HepG2 (cell line): ENCODE data around the gene LHB. TPM values are rescaled to one million over a fixed set of nuclear protein-coding genes. Genes with fewer than 3 reads are reported as not detected.

Experiments
- ARID3A ChIP-seq: IDR thresholded peaks from 2 replicates; pipeline ENCODE4 v1.6.1; 2012; ENCODE audit warnings: low read depth, low read length, improper control_type of control experiment
- CEBPZ ChIP-seq: IDR thresholded peaks from 2 replicates; pipeline ENCODE4 v1.6.1; 2012; ENCODE audit warnings: low read length, improper control_type of control experiment
- CSRNP1 ChIP-seq: sonication (generic); formaldehyde crosslinking; IDR thresholded peaks from 2 replicates; pipeline ENCODE4 v1.8.1; 2023; ENCODE audit warnings: mild to moderate bottlenecking, missing genetic modification reagents
- EP300 ChIP-seq, 3 experiments: sonication (generic) in 1 of 3; formaldehyde crosslinking in 1 of 3; IDR thresholded peaks; 2 replicates each; pipeline versions ENCODE4 v1.5.1 to v1.6.1; 2011 to 2020; ENCODE audit warnings: low read depth in 2 of 3, low read length in 2 of 3, borderline replicate concordance in 1 of 3, improper control_type of control experiment in 1 of 3, mild to moderate bottlenecking in 1 of 3, missing genetic modification reagents in 1 of 3, moderate library complexity in 1 of 3
- FIP1L1 ChIP-seq: fragments of 200-400 bp; formaldehyde crosslinking; IDR thresholded peaks from 2 replicates; pipeline ENCODE4 v1.6.1; 2018; ENCODE audit warnings: low read depth, mild to moderate bottlenecking, low read length, moderate library complexity, borderline replicate concordance; ENCODE audit not compliant: insufficient read depth
- FOXM1 ChIP-seq: sonication (generic); formaldehyde crosslinking; IDR thresholded peaks from 2 replicates; pipeline ENCODE4 v1.5.0; 2020; ENCODE audit warnings: missing genetic modification reagents
- KDM2A ChIP-seq: sonication (generic); formaldehyde crosslinking; IDR thresholded peaks from 2 replicates; pipeline ENCODE4 v1.4.0; 2020; ENCODE audit warnings: low read depth, missing genetic modification reagents, borderline replicate concordance
- KLF6 ChIP-seq: IDR thresholded peaks from 2 replicates; pipeline ENCODE4 v1.8.0; 2016; ENCODE audit warnings: missing biosample characterization, missing genetic modification reagents
- MLX ChIP-seq: IDR thresholded peaks from 2 replicates; pipeline ENCODE4 v1.6.1; 2016
- MYC ChIP-seq: sonication (generic); formaldehyde crosslinking; IDR thresholded peaks from 2 replicates; pipeline ENCODE4 v1.9.0; 2021; ENCODE audit warnings: missing genetic modification reagents, borderline replicate concordance
- NFE2L1 ChIP-seq: sonication (generic); formaldehyde crosslinking; IDR thresholded peaks from 2 replicates; pipeline ENCODE4 v1.4.0; 2020; ENCODE audit warnings: missing genetic modification reagents, mild to moderate bottlenecking, borderline replicate concordance
- POLR2AphosphoS2 ChIP-seq: IDR thresholded peaks from 2 replicates; pipeline ENCODE4 v1.6.1; 2011; ENCODE audit warnings: low read depth, low read length, improper control_type of control experiment
- RFX1 ChIP-seq: fragments of 450-650 bp; IDR thresholded peaks from 2 replicates; pipeline ENCODE4 v1.6.1; 2017
- SIN3B ChIP-seq: fragments of 150-350 bp; IDR thresholded peaks from 2 replicates; pipeline ENCODE4 v1.6.1; 2014; ENCODE audit warnings: low read length
- SMAD9 ChIP-seq: sonication (generic); formaldehyde crosslinking; IDR thresholded peaks from 2 replicates; pipeline ENCODE4 v1.5.1; 2020; ENCODE audit warnings: mild to moderate bottlenecking, missing genetic modification reagents
- SPEN ChIP-seq: sonication (generic); formaldehyde crosslinking; IDR thresholded peaks from 2 replicates; pipeline ENCODE4 v1.5.1; 2020; ENCODE audit warnings: low read depth, mild to moderate bottlenecking, missing genetic modification reagents
- SRSF1 ChIP-seq: fragments of 200-400 bp; formaldehyde crosslinking; optimal IDR thresholded peaks from 2 replicates; pipeline ENCODE3; 2017; ENCODE audit warnings: mild to moderate bottlenecking, low read depth, low read length, moderate library complexity
- ZBTB25 ChIP-seq: IDR thresholded peaks from 2 replicates; pipeline ENCODE4 v1.6.1; 2018; ENCODE audit warnings: missing genetic modification reagents
- ZC3H4 ChIP-seq: sonication (generic); formaldehyde crosslinking; IDR thresholded peaks from 2 replicates; pipeline ENCODE4 v1.4.0; 2020; ENCODE audit warnings: missing genetic modification reagents, borderline replicate concordance
- ZNF333 ChIP-seq: sonication (generic); formaldehyde crosslinking; IDR thresholded peaks from 2 replicates; pipeline ENCODE4 v1.4.0; 2020; ENCODE audit warnings: mild to moderate bottlenecking, missing genetic modification reagents, borderline replicate concordance
- polyA plus RNA-seq, 8 experiments: library from polyadenylated mRNA; depleted of rRNA in 3 of 8; stranded (reverse) in 7 of 8; unstranded in 1 of 8; fragments of >200 nt; fragmentation: Illumina TruSeq in 4 of 8; extraction: Trizol in 4 of 8; gene quantifications; 2 replicates each; pipeline versions ENCODE4 v1.2.1 to v1.2.3, GENCODE V29; 2011 to 2016; ENCODE audit warnings: low read depth in 4 of 8, missing spikeins in 1 of 8, mixed read lengths in 1 of 8; ENCODE audit not compliant: insufficient read depth in 1 of 8
- total RNA-seq, 5 experiments: library from RNA; depleted of rRNA; stranded (reverse); fragments of >200 nt; fragmentation: Illumina TruSeq; extraction: Trizol; gene quantifications; 2 replicates each; pipeline ENCODE4 v1.2.3, GENCODE V29; 2016; ENCODE audit warnings: low read depth in 1 of 5

LHB gene
- total and polyA plus RNA-seq, 2 of the 13 experiments (the other 11 are each of a cell fraction or from before 2014, with no cell fraction given): not detected

GRCh38 chr19:48968179-48968661, 48.7 kb downstream of the LHB start (continued):
- TF ChIP-seq CSRNP1 (no peak), ZC3H4 (CRISPR knock-in tag) (0 out of 2 replicates have a peak, but pooled peaks have one; percentile 17), FOXM1 (no peak), SRSF1 (peak; percentile 44), SIN3B (no peak), SPEN (CRISPR knock-in tag) (no peak), ZNF333 (CRISPR knock-in tag) (no peak), ZBTB25 (CRISPR knock-in tag) (no peak), EP300 (IDR thresholded peaks at IDR 0.05; ENCODE audit: low read depth in 2 of 2, low read length in 2 of 2) (no peak), EP300 (CRISPR knock-in tag; IDR thresholded peaks at IDR 0.05; ENCODE audit: borderline replicate concordance) (0 out of 2 replicates have a peak, but pooled peaks have one; percentile 5), KDM2A (CRISPR knock-in tag) (no peak), FIP1L1 (peak; percentile 91), RFX1 (no peak), POLR2AphosphoS2 (peak; percentile 93; the same call in 1 of the 2 replicates), MYC (CRISPR knock-in tag) (no peak), CEBPZ (0 out of 2 replicates have a peak, but pooled peaks have one; percentile 30), NFE2L1 (CRISPR knock-in tag) (no peak), KLF6 (CRISPR knock-in tag) (peak; percentile 7; the same call in 1 of the 2 replicates), MLX (no peak), ARID3A (no peak), SMAD9 (no peak)
